ENCODE data around the gene SDHAF1.
A peak's percentile ranks its signal among the peaks of the same experiment; 100 is the strongest.

SDHAF1 gene

GRCh38 chr19:35987571-35987896 lies 7.5 kb upstream of the SDHAF1 start:
- DNase-seq, result no peak

- no peak for DNase-seq
Measured at GRCh38 chr19:35988824-35989223, 6.2 kb upstream of the SDHAF1 start.

- no peak for DNase-seq
Measured at GRCh38 chr19:35990156-35990555, 4.8 kb upstream of the SDHAF1 start.

- DNase-seq, result no peak
Measured at GRCh38 chr19:35990771-35991730, 3.9 kb upstream of the SDHAF1 start.

GRCh38 chr19:35991731-35992450 lies 3.1 kb upstream of the SDHAF1 start:
- no peak for DNase-seq

- DNase-seq, result no peak
Measured at GRCh38 chr19:35992907-35993765, 1.9 kb upstream of the SDHAF1 start.

GRCh38 chr19:35993923-35994598 lies 927 bp upstream of the SDHAF1 start:
- no peak for DNase-seq

- no peak for DNase-seq
Measured at GRCh38 chr19:35996777-35997176, 1.8 kb downstream of the SDHAF1 start.

GRCh38 chr19:36001605-36002004 lies 6.6 kb downstream of the SDHAF1 start:
- DNase-seq, result no peak

GRCh38 chr19:36003284-36003683 lies 8.3 kb downstream of the SDHAF1 start:
- no peak for DNase-seq

- no peak for DNase-seq
Measured at GRCh38 chr19:36006955-36007354, 12.0 kb downstream of the SDHAF1 start.

- peak; percentile 61 for DNase-seq
Measured at GRCh38 chr19:36008336-36008978, 13.5 kb downstream of the SDHAF1 start, which contains the start of gene SYNE4. TSS of gene SYNE4 (minus strand) at chr19:36008813. CDS start at chr19:36008681, 132 bp downstream.

GRCh38 chr19:36009220-36009619 lies 14.2 kb downstream of the SDHAF1 start:
- DNase-seq, result peak; percentile 60

- no peak for DNase-seq
Measured at GRCh38 chr19:36009633-36010379, 14.8 kb downstream of the SDHAF1 start.

GRCh38 chr19:36010402-36010801 lies 15.4 kb downstream of the SDHAF1 start:
- no peak for DNase-seq

GRCh38 chr19:36013280-36014011 lies 18.5 kb downstream of the SDHAF1 start:
- DNase-seq, result no peak

GRCh38 chr19:36014012-36014924 lies 19.3 kb downstream of the SDHAF1 start, which contains the start of gene ALKBH6:
TSS of gene ALKBH6 (minus strand) at chr19:36014213. CDS start at chr19:36013397, 816 bp downstream.
- DNase-seq, result peak; percentile 99

- DNase-seq, result no peak
Measured at GRCh38 chr19:36019061-36019670, 24.2 kb downstream of the SDHAF1 start.

GRCh38 chr19:36023432-36023831 lies 28.4 kb downstream of the SDHAF1 start:
- DNase-seq, result no peak

All from NCI-H2029 (cell line).